WTC11 (cell line): ENCODE results near the gene TUB. TPM values are rescaled to one million over a fixed set of nuclear protein-coding genes. Genes with fewer than 3 reads are reported as not detected.

Experiments used
- ATAC-seq: fragments of 200-7000 bp; cut with Tn5 transposase; 2 replicates; pipeline ENCODE4 v1.10.0; 2021; ENCODE audit warnings: mild to moderate bottlenecking, moderate library complexity
- CTCF ChIA-PET: fragments of 300-600 bp; sonication (Branson Sonifier 250); formaldehyde crosslinking; loops from one replicate; lab custom pipeline; 2021; ENCODE audit warnings: antibody characterized with exemption; lab: Charles Lee
- POLR2A ChIA-PET: fragments of 350-600 bp; sonication (Branson Sonifier 250); formaldehyde crosslinking; loops from one replicate; lab custom pipeline; 2021; ENCODE audit warnings: antibody characterized with exemption; lab: Charles Lee
- DNase-seq: peaks from one replicate; pipeline ENCODE4 v3.0.0; 2021; ENCODE audit warnings: low spot score
- H3K27ac Mint-ChIP-seq: 2 replicates; pipeline ENCODE4 v1.8.0; 2021; ENCODE audit warnings: mixed read lengths
- H3K27me3 Mint-ChIP-seq: 2 replicates; pipeline ENCODE4 v1.8.0; 2021; ENCODE audit warnings: low read depth, mild to moderate bottlenecking, moderate library complexity, mixed read lengths
- H3K36me3 Mint-ChIP-seq: 2 replicates; pipeline ENCODE4 v1.8.0; 2021; ENCODE audit warnings: mixed read lengths
- H3K4me1 Mint-ChIP-seq: 2 replicates; pipeline ENCODE4 v1.8.0; 2022; ENCODE audit warnings: mixed read lengths
- H3K4me3 Mint-ChIP-seq: 2 replicates; pipeline ENCODE4 v1.8.0; 2021; ENCODE audit warnings: mild to moderate bottlenecking, moderate library complexity, mixed read lengths
- H3K9me3 Mint-ChIP-seq: 2 replicates; pipeline ENCODE4 v1.8.0; 2021; ENCODE audit warnings: mixed read lengths
- AR ChIP-seq: fragments of 250-450 bp; sonication (Bioruptor Pico); IDR thresholded peaks from 2 replicates; pipeline ENCODE4 v1.9.0; 2021; ENCODE audit warnings: mild to moderate bottlenecking
- ATF6 ChIP-seq: sonication (generic); formaldehyde crosslinking; IDR thresholded peaks from 2 replicates; pipeline ENCODE4 v1.8.1; 2023; ENCODE audit warnings: mild to moderate bottlenecking, missing genetic modification reagents
- CDX4 ChIP-seq: fragments of 250-450 bp; sonication (Bioruptor Pico); IDR thresholded peaks from 2 replicates; pipeline ENCODE4 v1.9.0; 2021; ENCODE audit warnings: moderate library complexity, mild to moderate bottlenecking, inconsistent platforms, borderline replicate concordance
- CREB1 ChIP-seq: sonication (generic); formaldehyde crosslinking; IDR thresholded peaks from 2 replicates; pipeline ENCODE4 v1.8.0; 2023; ENCODE audit warnings: mild to moderate bottlenecking, missing genetic modification reagents
- CREM ChIP-seq: sonication (generic); formaldehyde crosslinking; IDR thresholded peaks from 2 replicates; pipeline ENCODE4 v1.8.1; 2022; ENCODE audit warnings: mild to moderate bottlenecking, missing genetic modification reagents, moderate library complexity
- CTCF ChIP-seq: fragments of 200-600 bp; IDR thresholded peaks from 2 replicates; pipeline ENCODE4 v1.8.0; 2022; ENCODE audit warnings: antibody characterized with exemption
- FOXK1 ChIP-seq: sonication (generic); formaldehyde crosslinking; IDR thresholded peaks from 2 replicates; pipeline ENCODE4 v1.8.0; 2022; ENCODE audit warnings: mild to moderate bottlenecking, moderate library complexity, missing genetic modification reagents
- FOXP1 ChIP-seq: sonication (generic); formaldehyde crosslinking; IDR thresholded peaks from 2 replicates; pipeline ENCODE4 v1.8.0; 2022; ENCODE audit warnings: missing genetic modification reagents, mild to moderate bottlenecking, moderate library complexity, borderline replicate concordance
- GABPB1 ChIP-seq: sonication (generic); formaldehyde crosslinking; IDR thresholded peaks from 2 replicates; pipeline ENCODE4 v1.8.1; 2023; ENCODE audit warnings: mild to moderate bottlenecking, missing genetic modification reagents
- GTF2I ChIP-seq: fragments of 250-450 bp; sonication (Bioruptor Pico); conservative IDR thresholded peaks from 2 replicates; pipeline ENCODE4 v1.4.0; 2021; ENCODE audit warnings: mild to moderate bottlenecking
- HMGA2 ChIP-seq: fragments of 250-450 bp; sonication (Bioruptor Pico); IDR thresholded peaks from 2 replicates; pipeline ENCODE4 v1.4.0; 2021; ENCODE audit warnings: mild to moderate bottlenecking, moderate library complexity
- IRF2 ChIP-seq: sonication (generic); formaldehyde crosslinking; IDR thresholded peaks from 2 replicates; pipeline ENCODE4 v1.8.0; 2022; ENCODE audit warnings: low read depth, missing genetic modification reagents, borderline replicate concordance
- JUN ChIP-seq: sonication (generic); formaldehyde crosslinking; IDR thresholded peaks from 2 replicates; pipeline ENCODE4 v1.8.0; 2023; ENCODE audit warnings: mild to moderate bottlenecking, missing genetic modification reagents
- OVOL2 ChIP-seq: fragments of 250-450 bp; sonication (Bioruptor Pico); IDR thresholded peaks from 2 replicates; pipeline ENCODE4 v1.9.0; 2021; ENCODE audit warnings: mild to moderate bottlenecking, borderline replicate concordance
- TCF7 ChIP-seq: sonication (generic); formaldehyde crosslinking; IDR thresholded peaks from 2 replicates; pipeline ENCODE4 v1.8.0; 2022; ENCODE audit warnings: mild to moderate bottlenecking, low read depth, missing genetic modification reagents, moderate library complexity
- ZMAT4 ChIP-seq: fragments of 250-450 bp; sonication (Bioruptor Pico); IDR thresholded peaks from 2 replicates; pipeline ENCODE4 v1.9.0; 2021; ENCODE audit warnings: mild to moderate bottlenecking
- ZNF121 ChIP-seq: sonication (generic); formaldehyde crosslinking; IDR thresholded peaks from 2 replicates; pipeline ENCODE4 v1.8.0; 2023; ENCODE audit warnings: missing genetic modification reagents
- ZNF232 ChIP-seq: sonication (generic); formaldehyde crosslinking; IDR thresholded peaks from 2 replicates; pipeline ENCODE4 v1.8.0; 2022; ENCODE audit warnings: mild to moderate bottlenecking, missing genetic modification reagents
- ZNF263 ChIP-seq: sonication (generic); formaldehyde crosslinking; IDR thresholded peaks from 2 replicates; pipeline ENCODE4 v1.8.1; 2022; ENCODE audit warnings: low read depth, mild to moderate bottlenecking, moderate library complexity, missing genetic modification reagents
- ZNF317 ChIP-seq: sonication (generic); formaldehyde crosslinking; IDR thresholded peaks from 2 replicates; pipeline ENCODE4 v1.8.1; 2023; ENCODE audit warnings: low read depth, mild to moderate bottlenecking, moderate library complexity, missing genetic modification reagents, borderline replicate concordance
- ZNF396 ChIP-seq: fragments of 250-450 bp; sonication (Bioruptor Pico); IDR thresholded peaks from 2 replicates; pipeline ENCODE4 v1.8.0; 2021; ENCODE audit warnings: mild to moderate bottlenecking, moderate library complexity, borderline replicate concordance
- ZNF512 ChIP-seq: sonication (generic); formaldehyde crosslinking; IDR thresholded peaks from 2 replicates; pipeline ENCODE4 v1.8.1; 2022; ENCODE audit warnings: missing genetic modification reagents, borderline replicate concordance
- ZNF671 ChIP-seq: fragments of 250-450 bp; sonication (Bioruptor Pico); IDR thresholded peaks from 2 replicates; pipeline ENCODE4 v1.8.0; 2021; ENCODE audit warnings: mild to moderate bottlenecking
- total RNA-seq: library from RNA; stranded (reverse); gene quantifications from 3 replicates; pipeline ENCODE4 v1.2.3, GENCODE V29; 2021

The TUB gene
- total RNA-seq, 1 experiment from 2014 or later, result 32.1 TPM

GRCh38 chr11:8101421-8101820, 20.4 kb downstream of the TUB start:
- H3K4me1 Mint-ChIP-seq, result no peaks in the 10 kb centered on the region
- TF ChIP-seq JUN (no peak), FOXK1 (CRISPR knock-in tag) (no peak), CREB1 (CRISPR knock-in tag) (no peak), IRF2 (CRISPR knock-in tag) (no peak), ZNF317 (CRISPR knock-in tag) (no peak), GABPB1 (CRISPR knock-in tag) (no peak), HMGA2 (CRISPR knock-in tag) (no peak), ZNF396 (CRISPR knock-in tag) (no peak), CTCF (no peak)
- no peak overlapping the region for H3K27ac Mint-ChIP-seq
- H3K36me3 Mint-ChIP-seq, result peaks cover 40% of the 10 kb centered on the region
- no peaks in the 10 kb centered on the region for H3K9me3 Mint-ChIP-seq
- ATAC-seq, result no peak
- ChIA-PET CTCF (interaction anchor here (1.5 to 6.9 kb wide), 4 partner anchors 13 to 95 kb away, joined by 4 to 115 read pairs (median 8); no protein-coding TSS in a partner anchor), POLR2A (no interaction called here)
- DNase-seq, result no peak
- H3K4me3 Mint-ChIP-seq, result no peak overlapping the region
- no peaks in the 10 kb centered on the region for H3K27me3 Mint-ChIP-seq

GRCh38 chr11:8102296-8102915, 21.4 kb downstream of the TUB start:
- Mint-ChIP-seq H3K36me3 (peaks cover 39% of the 10 kb centered on the region), H3K9me3 (no peaks in the 10 kb centered on the region), H3K27me3 (no peaks in the 10 kb centered on the region), H3K4me3 (no peak overlapping the region), H3K27ac (no peak overlapping the region), H3K4me1 (no peaks in the 10 kb centered on the region)
- CTCF ChIA-PET, result interaction anchor here (1.5 to 6.9 kb wide), 4 partner anchors 14 to 96 kb away, joined by 4 to 115 read pairs (median 8); no protein-coding TSS in a partner anchor
- ATAC-seq (no peak), DNase-seq (no peak)
- TF ChIP-seq GTF2I (CRISPR knock-in tag) (no peak), ZNF396 (CRISPR knock-in tag) (no peak), OVOL2 (no peak), ZNF671 (CRISPR knock-in tag) (no peak), ZNF512 (CRISPR knock-in tag) (no peak), CDX4 (CRISPR knock-in tag) (no peak), GABPB1 (CRISPR knock-in tag) (no peak), AR (CRISPR knock-in tag) (no peak), FOXP1 (CRISPR knock-in tag) (no peak), ZNF232 (no peak), TCF7 (no peak), CREM (CRISPR knock-in tag) (no peak), ZMAT4 (no peak), ZNF263 (CRISPR knock-in tag) (no peak), ATF6 (CRISPR knock-in tag) (no peak), ZNF121 (CRISPR knock-in tag) (no peak)
- POLR2A ChIA-PET, result no interaction called here
